ENCODE measurements around the gene CDR2L.

DNA sequence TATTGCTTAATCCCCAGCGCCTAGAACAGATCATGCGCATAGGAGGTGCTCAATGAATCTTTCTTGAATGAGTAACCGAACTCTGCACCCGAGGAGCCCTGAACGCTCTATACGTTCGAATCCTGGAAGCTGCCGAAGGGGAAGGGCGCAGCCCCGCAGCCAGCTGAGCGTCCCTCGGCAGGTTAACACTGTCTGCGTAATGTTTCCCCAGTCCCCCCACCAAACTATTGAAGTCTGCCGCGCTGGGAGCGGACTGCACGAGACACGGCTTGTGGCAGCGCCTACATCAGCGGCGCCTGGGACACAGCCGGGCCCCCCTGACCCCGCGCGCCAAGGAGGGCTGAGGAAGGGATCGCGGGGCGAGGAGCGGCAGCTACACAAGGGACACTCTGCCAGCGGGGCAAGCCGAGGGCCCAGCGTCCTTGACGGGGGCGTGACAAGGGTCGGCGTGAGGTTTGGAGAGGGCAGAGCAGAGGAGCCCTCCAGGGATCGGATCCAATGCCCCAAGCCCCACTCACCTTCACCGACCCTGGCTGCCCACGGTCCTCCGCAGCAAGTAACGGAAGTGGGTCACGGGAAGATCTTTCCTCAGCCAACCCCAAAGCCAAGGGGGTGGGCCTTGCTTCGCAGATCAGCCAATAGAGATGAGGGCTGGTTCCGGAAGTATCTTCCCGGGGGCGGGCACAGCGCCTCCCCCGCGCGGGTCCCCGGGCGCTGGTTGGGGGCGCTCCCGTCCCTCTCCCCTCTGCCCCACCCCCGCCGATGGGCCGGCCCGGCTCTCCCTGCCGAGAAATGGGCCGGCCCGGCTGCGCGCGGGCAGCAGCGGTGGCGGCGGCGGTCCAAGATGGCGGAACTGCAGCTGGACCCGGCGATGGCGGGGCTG, 59.2 kb downstream of the CDR2L start, which contains the start of the genes ATP5PD and KCTD2:
- peak; percentile 46 for TF ChIP-seq FOXP2 (optimal IDR thresholded peaks at IDR 0.05; ENCODE audit: borderline replicate concordance, extremely low read depth, extremely low read length, insufficient read depth)
- peak; percentile 99 for TF ChIP-seq POLR2AphosphoS5 (IDR thresholded peaks at IDR 0.05; ENCODE audit: low read depth, low read length)

Data from PFSK-1 (cell line).